ENCODE data around the gene ZC3H8.

ZC3H8 gene

DNA sequence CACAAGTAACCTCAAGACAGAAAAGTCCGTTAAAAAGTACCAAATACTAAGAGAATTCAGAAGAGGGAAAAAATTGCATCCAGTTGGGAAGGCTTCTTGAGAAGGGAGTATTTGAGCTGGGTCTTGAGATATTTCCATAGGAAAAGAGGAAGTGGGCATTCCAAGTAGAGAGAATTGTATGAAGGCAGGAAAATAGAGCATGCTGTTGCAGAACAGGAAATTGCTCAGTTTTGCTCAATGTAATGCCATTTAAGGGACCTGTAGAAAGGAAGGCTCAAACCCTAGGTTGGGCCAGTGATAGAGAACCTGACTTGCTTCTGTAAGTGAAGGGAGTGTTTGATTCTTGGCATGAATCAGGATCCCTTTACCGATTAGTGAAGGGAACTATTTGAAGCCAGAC is 1.0 kb upstream of the ZC3H8 start:
- no peaks in the 10 kb centered on the region; the same call in 1 of the 2 replicates for H3F3A ChIP-seq (ENCODE audit: control insufficient read depth, insufficient read depth)
- peaks cover 31% of the 10 kb centered on the region for H3K36me3 ChIP-seq (ENCODE audit: control insufficient read depth, low read length)

DNA sequence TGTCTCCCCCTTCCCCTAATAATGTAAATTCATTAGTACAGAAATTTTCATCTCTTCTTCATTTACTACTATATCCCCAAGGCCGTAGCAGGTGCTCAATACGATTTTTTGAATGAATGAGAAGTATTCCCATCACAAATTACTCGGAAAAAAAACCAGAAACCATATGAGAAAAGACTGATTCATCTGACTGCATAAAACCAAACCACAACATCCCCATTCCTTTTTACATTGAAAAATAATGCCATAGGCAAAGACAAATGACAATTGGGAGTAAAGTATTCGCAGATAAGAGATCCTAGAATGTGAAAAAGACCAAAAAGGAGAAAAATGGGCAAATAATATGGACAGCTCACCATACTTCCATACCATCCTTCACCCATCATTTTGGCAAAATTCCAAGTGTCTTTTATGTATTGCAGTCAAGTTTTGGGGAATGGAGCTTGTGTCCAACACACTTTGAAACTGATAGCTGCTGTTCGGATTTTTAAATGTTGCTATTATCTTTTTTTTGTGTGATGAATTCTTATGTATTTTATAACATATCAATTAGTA is 1.5 kb downstream of the ZC3H8 start:
- Histone ChIP-seq H3K4me1 (ENCODE audit: control insufficient read depth, low read length) (peaks cover 42% of the 10 kb centered on the region), H3K9me3 (ENCODE audit: control insufficient read depth, insufficient read depth, low read length) (no peaks in the 10 kb centered on the region), H3K4me3 (ENCODE audit: low read length) (peak overlapping the region; percentile 96), H3K9me2 (replicated peaks; ENCODE audit: control insufficient read depth, low read length) (no peaks in the 10 kb centered on the region), H4K20me1 (ENCODE audit: control insufficient read depth, insufficient read depth, low read depth, low read length) (no peaks in the 10 kb centered on the region), H3K27me3 (ENCODE audit: control insufficient read depth, low read length) (no peaks in the 10 kb centered on the region), H3K27ac (ENCODE audit: low read depth, low read length) (no peak overlapping the region), H3K79me2 (ENCODE audit: control insufficient read depth, low read length) (peaks cover 53% of the 10 kb centered on the region), H3K36me3 (ENCODE audit: control insufficient read depth, low read length) (peaks cover 57% of the 10 kb centered on the region), H3F3A (ENCODE audit: control insufficient read depth, insufficient read depth) (no peaks in the 10 kb centered on the region; the same call in 1 of the 2 replicates), H3K4me2 (ENCODE audit: low read length) (peak overlapping the region; percentile 76)
- TF ChIP-seq EZH2phosphoT487 (IDR thresholded peaks at IDR 0.05; ENCODE audit: borderline replicate concordance, low read length), result no peak
- TF ChIP-seq, protein P1, sequence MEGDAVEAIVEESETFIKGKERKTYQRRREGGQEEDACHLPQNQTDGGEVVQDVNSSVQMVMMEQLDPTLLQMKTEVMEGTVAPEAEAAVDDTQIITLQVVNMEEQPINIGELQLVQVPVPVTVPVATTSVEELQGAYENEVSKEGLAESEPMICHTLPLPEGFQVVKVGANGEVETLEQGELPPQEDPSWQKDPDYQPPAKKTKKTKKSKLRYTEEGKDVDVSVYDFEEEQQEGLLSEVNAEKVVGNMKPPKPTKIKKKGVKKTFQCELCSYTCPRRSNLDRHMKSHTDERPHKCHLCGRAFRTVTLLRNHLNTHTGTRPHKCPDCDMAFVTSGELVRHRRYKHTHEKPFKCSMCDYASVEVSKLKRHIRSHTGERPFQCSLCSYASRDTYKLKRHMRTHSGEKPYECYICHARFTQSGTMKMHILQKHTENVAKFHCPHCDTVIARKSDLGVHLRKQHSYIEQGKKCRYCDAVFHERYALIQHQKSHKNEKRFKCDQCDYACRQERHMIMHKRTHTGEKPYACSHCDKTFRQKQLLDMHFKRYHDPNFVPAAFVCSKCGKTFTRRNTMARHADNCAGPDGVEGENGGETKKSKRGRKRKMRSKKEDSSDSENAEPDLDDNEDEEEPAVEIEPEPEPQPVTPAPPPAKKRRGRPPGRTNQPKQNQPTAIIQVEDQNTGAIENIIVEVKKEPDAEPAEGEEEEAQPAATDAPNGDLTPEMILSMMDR (IDR thresholded peaks at IDR 0.05; ENCODE audit: low read depth, low read length, poor library complexity, severe bottlenecking), result no peak

More for the DNA sequence above, 1.0 kb upstream of the ZC3H8 start:
- Histone ChIP-seq H3K4me1 (ENCODE audit: control insufficient read depth, low read length) (peaks cover 50% of the 10 kb centered on the region), H3K4me3 (ENCODE audit: low read length) (peak overlapping the region; percentile 40), H3K79me2 (ENCODE audit: control insufficient read depth, low read length) (peaks cover 39% of the 10 kb centered on the region), H3K4me2 (ENCODE audit: low read length) (peak overlapping the region; percentile 76), H4K20me1 (ENCODE audit: control insufficient read depth, insufficient read depth, low read depth, low read length) (no peaks in the 10 kb centered on the region), H3K9me2 (replicated peaks; ENCODE audit: control insufficient read depth, low read length) (no peaks in the 10 kb centered on the region), H3K27ac (ENCODE audit: low read depth, low read length) (no peak overlapping the region), H3K9me3 (ENCODE audit: control insufficient read depth, insufficient read depth, low read length) (no peaks in the 10 kb centered on the region), H3K27me3 (ENCODE audit: control insufficient read depth, low read length) (no peaks in the 10 kb centered on the region)
- TF ChIP-seq EZH2phosphoT487 (IDR thresholded peaks at IDR 0.05; ENCODE audit: borderline replicate concordance, low read length), result no peak
- TF ChIP-seq, protein P1 (IDR thresholded peaks at IDR 0.05; ENCODE audit: low read depth, low read length, poor library complexity, severe bottlenecking), result no peak

- TF ChIP-seq EZH2phosphoT487 (IDR thresholded peaks at IDR 0.05; ENCODE audit: borderline replicate concordance, low read length), result no peak
- TF ChIP-seq, protein P1 (IDR thresholded peaks at IDR 0.05; ENCODE audit: low read depth, low read length, poor library complexity, severe bottlenecking), result no peak
- peak overlapping the region; percentile 31; the same call in 1 of the 2 replicates for H3K4me3 ChIP-seq (ENCODE audit: low read length)
- peaks cover 75% of the 10 kb centered on the region for H3K36me3 ChIP-seq (ENCODE audit: control insufficient read depth, low read length)
- H3K4me1 ChIP-seq (ENCODE audit: control insufficient read depth, low read length), result peaks cover 44% of the 10 kb centered on the region
- no peaks in the 10 kb centered on the region; the same call in 1 of the 2 replicates for H3F3A ChIP-seq (ENCODE audit: control insufficient read depth, insufficient read depth)
- no peaks in the 10 kb centered on the region for H3K27me3 ChIP-seq (ENCODE audit: control insufficient read depth, low read length)
- peaks cover 58% of the 10 kb centered on the region for H3K79me2 ChIP-seq (ENCODE audit: control insufficient read depth, low read length)
- H3K27ac ChIP-seq (ENCODE audit: low read depth, low read length), result no peak overlapping the region
- no peaks in the 10 kb centered on the region for H3K9me2 ChIP-seq (replicated peaks; ENCODE audit: control insufficient read depth, low read length)
- H3K4me2 ChIP-seq (ENCODE audit: low read length), result peak overlapping the region; percentile 76
- H4K20me1 ChIP-seq (ENCODE audit: control insufficient read depth, insufficient read depth, low read depth, low read length), result no peaks in the 10 kb centered on the region
- no peaks in the 10 kb centered on the region for H3K9me3 ChIP-seq (ENCODE audit: control insufficient read depth, insufficient read depth, low read length)
Observed at GRCh38 chr2:112251271-112251670, 3.6 kb downstream of the ZC3H8 start.
